HepG2 (cell line): ENCODE measurements around the gene MRPL30. TPM values are rescaled to one million over a fixed set of nuclear protein-coding genes. Genes with fewer than 3 reads are reported as not detected.

ENCODE experiments used
- ATAC-seq: fragments of 200-7000 bp; cut with Tn5 transposase; 3 replicates; pipeline ENCODE4 v1.9.1; 2020; ENCODE audit warnings: mild to moderate bottlenecking, moderate library complexity
- BruUV-seq: library from RNA; stranded (reverse); fragments of 400-500 nt; replicated peaks from 2 replicates; lab custom pipeline; 2021; lab: Mats Ljungman, UMichigan
- CTCF ChIA-PET: fragments of 300-600 bp; formaldehyde crosslinking; extraction: SDS; loops from one replicate; lab custom pipeline; 2021; ENCODE audit warnings: low total read pairs, inconsistent platforms, low intra/inter-chr PET ratio; lab: Yijun Ruan, JAX
- POLR2A ChIA-PET: fragments of 350-600 bp; sonication (Branson Sonifier 250); formaldehyde crosslinking; loops from one replicate; lab custom pipeline; 2020; ENCODE audit warnings: antibody characterized with exemption, inconsistent platforms; lab: Yijun Ruan, JAX
- DNase-seq: peaks from one replicate; pipeline ENCODE4 v3.0.0-alpha.2; 2015; ENCODE audit warnings: low spot score
- FAIRE-seq: peaks from 3 replicates; lab custom pipeline; 2011; peaks lifted over from hg19 to GRCh38; lab: Jason Lieb, UNC
- H2AFZ ChIP-seq: one replicate; pipeline ENCODE4 v1.6.1; 2011; ENCODE audit warnings: low read length, inconsistent platforms
- H3K27ac ChIP-seq: fragments of 300-600 bp; 3 replicates; pipeline ENCODE4 v1.8.0; 2011; ENCODE audit warnings: mixed run types, mild to moderate bottlenecking, mixed read lengths, low read length, inconsistent platforms; ENCODE audit not compliant: insufficient read depth; ENCODE audit errors: extremely low read length
- H3K27me3 ChIP-seq, 2 experiments: fragments of 200-600 bp in 1 of 2; 2 replicates in 1 of 2; 3 replicates in 1 of 2; pipeline versions ENCODE4 v1.6.0 to v1.8.0; 2011; ENCODE audit warnings: low read length in 2 of 2, mild to moderate bottlenecking in 2 of 2, moderate library complexity in 2 of 2, inconsistent platforms in 1 of 2; ENCODE audit not compliant: insufficient read depth in 2 of 2, control insufficient read depth in 1 of 2
- H3K36me3 ChIP-seq, 2 experiments: fragments of 200-600 bp in 1 of 2; replicated peaks in 1 of 2; 2 replicates in 1 of 2; 3 replicates in 1 of 2; pipeline versions ENCODE4 v1.5.1 to v1.8.0; 2011; ENCODE audit warnings: low read length in 2 of 2, inconsistent platforms in 1 of 2; ENCODE audit not compliant: insufficient read depth in 2 of 2, control insufficient read depth in 1 of 2
- H3K4me1 ChIP-seq: 2 replicates; pipeline ENCODE4 v1.5.1; 2012; ENCODE audit warnings: low read length, inconsistent platforms; ENCODE audit not compliant: insufficient read depth
- H3K4me2 ChIP-seq: 2 replicates; pipeline ENCODE4 v1.6.0; 2011; ENCODE audit warnings: low read depth, low read length, inconsistent platforms
- H3K4me3 ChIP-seq, 3 experiments: fragments of 200-600 bp in 1 of 3; sonication (generic), shearing (Covaris generic) in 1 of 3; replicated peaks in 1 of 3; 2 replicates each; pipeline ENCODE4 v1.5.1; 2011 to 2016; ENCODE audit warnings: low read length in 3 of 3, inconsistent platforms in 2 of 3, low read depth in 2 of 3, mild to moderate bottlenecking in 2 of 3, control low read depth in 1 of 3, mixed read lengths in 1 of 3; ENCODE audit not compliant: insufficient read depth in 1 of 3
- H3K79me2 ChIP-seq: one replicate; pipeline ENCODE4 v1.6.1; 2011; ENCODE audit warnings: low read length, inconsistent platforms; ENCODE audit not compliant: insufficient read depth
- H3K9ac ChIP-seq: 2 replicates; pipeline ENCODE4 v1.6.0; 2011; ENCODE audit warnings: mild to moderate bottlenecking, low read depth, low read length, inconsistent platforms; ENCODE audit not compliant: insufficient read depth
- H3K9me3 ChIP-seq: 2 replicates; pipeline ENCODE4 v1.5.1; 2012; ENCODE audit warnings: mild to moderate bottlenecking, low read length
- H4K20me1 ChIP-seq: 2 replicates; pipeline ENCODE4 v1.6.0; 2011; ENCODE audit warnings: inconsistent platforms, mild to moderate bottlenecking, low read length, moderate library complexity; ENCODE audit not compliant: insufficient read depth
- CREB3 ChIP-seq: sonication (generic); formaldehyde crosslinking; IDR thresholded peaks from 2 replicates; pipeline ENCODE4 v1.5.0; 2020; ENCODE audit warnings: missing genetic modification reagents
- FLYWCH1 ChIP-seq: sonication (generic); formaldehyde crosslinking; IDR thresholded peaks from 2 replicates; pipeline ENCODE4 v1.8.1; 2023; ENCODE audit warnings: mild to moderate bottlenecking, missing genetic modification reagents
- PRDM4 ChIP-seq: sonication (generic); formaldehyde crosslinking; IDR thresholded peaks from 2 replicates; pipeline ENCODE4 v1.9.0; 2021; ENCODE audit warnings: missing genetic modification reagents, borderline replicate concordance
- SMC3 ChIP-seq: IDR thresholded peaks from 2 replicates; pipeline ENCODE4 v1.6.1; 2011; ENCODE audit warnings: low read length, improper control_type of control experiment
- ZNF530 ChIP-seq: sonication (generic); formaldehyde crosslinking; IDR thresholded peaks from 2 replicates; pipeline ENCODE4 v1.5.0; 2020; ENCODE audit warnings: low read depth, mild to moderate bottlenecking, missing genetic modification reagents
- ZSCAN9 ChIP-seq: IDR thresholded peaks from 2 replicates; pipeline ENCODE4 v1.6.1; 2016; ENCODE audit warnings: borderline replicate concordance
- WGBS: methylation state at CpG from one replicate; pipeline ENCODE4 v1.1.6; 2017; ENCODE audit warnings: low lambda C conversion rate; 5-methylcytosine and 5-hydroxymethylcytosine counted together
- in situ Hi-C: cut with HindIII; loops from 2 replicates; pipeline ENCODE4 v1.10.0; 2017; ENCODE audit warnings: low pct_unique_long_range_greater_than_20kb; ENCODE audit not compliant: extremely low pct_ligation_motif_present
- intact Hi-C: fragments of 100-400 bp; cut with micrococcal nuclease; formaldehyde crosslinking; loops from one replicate; pipeline ENCODE4 v1.10.0; 2022; ENCODE audit not compliant: unreplicated experiment
- polyA plus RNA-seq, 8 experiments: library from polyadenylated mRNA; depleted of rRNA in 3 of 8; stranded (reverse) in 7 of 8; unstranded in 1 of 8; fragments of >200 nt; fragmentation: Illumina TruSeq in 4 of 8; extraction: Trizol in 4 of 8; gene quantifications; 2 replicates each; pipeline versions ENCODE4 v1.2.1 to v1.2.3, GENCODE V29; 2011 to 2016; ENCODE audit warnings: low read depth in 4 of 8, missing spikeins in 1 of 8, mixed read lengths in 1 of 8; ENCODE audit not compliant: insufficient read depth in 1 of 8
- total RNA-seq, 5 experiments: library from RNA; depleted of rRNA; stranded (reverse); fragments of >200 nt; fragmentation: Illumina TruSeq; extraction: Trizol; gene quantifications; 2 replicates each; pipeline ENCODE4 v1.2.3, GENCODE V29; 2016; ENCODE audit warnings: low read depth in 1 of 5

The MRPL30 gene
- total and polyA plus RNA-seq, 2 of the 13 experiments (the other 11 are each of a cell fraction or from before 2014, with no cell fraction given): 30.2 to 75.3 TPM

- H3K27me3 ChIP-seq: no peaks in the 10 kb centered on the region; a peak in 1 of 5 replicates
- TF ChIP-seq FLYWCH1 (CRISPR knock-in tag) (no peak), SMC3 (no peak), PRDM4 (CRISPR knock-in tag) (no peak), CREB3 (CRISPR knock-in tag) (no peak), ZSCAN9 (CRISPR knock-in tag) (no peak), ZNF530 (no peak)
- H3K79me2 ChIP-seq: peaks cover 14% of the 10 kb centered on the region
- no TSS peak for BruUV-seq
- H3K27ac ChIP-seq: no peak overlapping the region
- DNase-seq (no peak), FAIRE-seq (no peak), ATAC-seq (no peak)
- intact Hi-C loops (no loop called here), in situ Hi-C loops (no loop called here)
- 98% methylated on average over 1 of the region's 1 CpG for WGBS
- H3K4me3 ChIP-seq: no peak overlapping the region
- H3K9ac ChIP-seq: no peak overlapping the region
- no peak overlapping the region for H2AFZ ChIP-seq
- H3K9me3 ChIP-seq: no peaks in the 10 kb centered on the region
- peaks cover 25% of the 10 kb centered on the region for H3K4me1 ChIP-seq
- ChIA-PET POLR2A (no interaction called here), CTCF (no interaction called here)
- H3K4me2 ChIP-seq: no peak overlapping the region
- H4K20me1 ChIP-seq: no peaks in the 10 kb centered on the region
- H3K36me3 ChIP-seq: no peaks in the 10 kb centered on the region; a peak in 1 of 5 replicates
Observed at GRCh38 chr2:99150706-99151105, 30.3 kb upstream of the MRPL30 start.
